Stimulated activated CD8-positive, alpha-beta memory T cell treated with anti-CD3 and anti-CD28 coated beads, Interleukin-15, amount 100 ng/mL, for 1 hour (primary cell): ENCODE measurements around the gene CDH11.

Source experiments
- DNase-seq: peaks from one replicate; pipeline ENCODE4 v3.0.0-alpha.2; 2020; ENCODE audit warnings: low read depth

Gene CDH11

DNA sequence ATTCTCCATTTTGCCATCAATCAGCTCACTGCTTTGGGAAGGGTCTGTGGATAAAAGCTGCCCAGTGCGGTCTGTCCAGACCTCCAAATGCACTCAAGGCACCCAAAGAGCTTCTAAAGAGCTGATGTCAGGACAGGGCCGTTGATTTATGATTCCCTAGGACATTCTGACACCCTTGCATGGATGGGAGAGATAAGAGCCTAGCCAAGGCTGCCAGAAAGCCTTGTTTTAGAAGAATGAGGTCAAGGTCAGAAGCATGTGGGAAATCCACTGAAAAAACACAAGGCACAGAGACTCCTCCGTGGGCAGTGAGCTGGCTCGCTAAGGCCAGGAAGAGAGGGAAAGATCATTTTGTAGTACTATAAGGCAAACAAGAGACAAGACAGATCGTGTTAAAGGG lies 214.0 kb downstream of the CDH11 start:
- DNase-seq = no peak

- DNase-seq = no peak
These were observed 218.1 kb downstream of the CDH11 start for GRCh38 chr16:64903770-64904169.

GRCh38 chr16:64900517-64900916 lies 221.3 kb downstream of the CDH11 start:
- no peak for DNase-seq

DNA sequence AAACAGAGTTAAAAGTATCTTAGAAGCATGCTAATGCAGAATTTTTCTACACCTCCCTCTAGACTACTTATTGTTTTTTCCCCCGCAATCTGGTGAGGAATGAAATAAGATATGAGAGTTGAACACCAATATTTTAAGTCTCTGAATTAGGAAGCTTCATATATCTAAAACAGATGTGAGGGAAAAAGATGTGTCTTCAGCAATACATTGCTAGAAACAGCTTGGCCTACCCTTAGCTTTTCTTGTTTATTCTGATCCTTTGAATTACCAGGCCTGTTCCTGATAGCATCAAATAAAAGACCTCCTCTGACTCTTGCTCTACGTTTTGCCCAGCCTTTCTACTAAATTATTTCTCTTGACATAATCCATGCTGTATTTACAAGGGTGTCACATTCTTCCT lies 221.8 kb downstream of the CDH11 start:
- DNase-seq = no peak

GRCh38 chr16:64898159-64898558 lies 223.7 kb downstream of the CDH11 start:
- no peak for DNase-seq
